HepG2 (cell line): ENCODE data around the gene CREG2. TPM values are rescaled to one million over a fixed set of nuclear protein-coding genes. Genes with fewer than 3 reads are reported as not detected.

Source experiments
- HBP1 ChIP-seq: IDR thresholded peaks from 2 replicates; pipeline ENCODE4 v1.6.1; 2016; ENCODE audit warnings: low read depth, control low read depth
- IRX3 ChIP-seq: sonication (generic); formaldehyde crosslinking; IDR thresholded peaks from 2 replicates; pipeline ENCODE4 v1.8.1; 2023; ENCODE audit warnings: mild to moderate bottlenecking, low read depth, missing genetic modification reagents, borderline replicate concordance
- MTF1 ChIP-seq: sonication (generic); formaldehyde crosslinking; IDR thresholded peaks from 2 replicates; pipeline ENCODE4 v1.5.0; 2020; ENCODE audit warnings: missing genetic modification reagents
- PHF20 ChIP-seq: sonication (generic); formaldehyde crosslinking; IDR thresholded peaks from 2 replicates; pipeline ENCODE4 v1.5.0; 2020; ENCODE audit warnings: mild to moderate bottlenecking, missing genetic modification reagents
- PITX1 ChIP-seq: sonication (generic); formaldehyde crosslinking; IDR thresholded peaks from 2 replicates; pipeline ENCODE4 v1.5.1; 2020; ENCODE audit warnings: mild to moderate bottlenecking, missing genetic modification reagents
- POLR2AphosphoS5 ChIP-seq: IDR thresholded peaks from 2 replicates; pipeline ENCODE4 v1.6.1; 2012; ENCODE audit warnings: low read depth, low read length
- PRDM4 ChIP-seq: sonication (generic); formaldehyde crosslinking; IDR thresholded peaks from 2 replicates; pipeline ENCODE4 v1.9.0; 2021; ENCODE audit warnings: missing genetic modification reagents, borderline replicate concordance
- REL ChIP-seq: sonication (generic); formaldehyde crosslinking; conservative IDR thresholded peaks from 2 replicates; pipeline ENCODE4 v1.8.0; 2022; ENCODE audit warnings: mild to moderate bottlenecking, missing genetic modification reagents, moderate library complexity
- TCF7L2 ChIP-seq: IDR thresholded peaks from 2 replicates; pipeline ENCODE4 v1.6.1; 2011; ENCODE audit warnings: mild to moderate bottlenecking, low read depth, low read length, moderate library complexity
- TEAD2 ChIP-seq: sonication (generic); formaldehyde crosslinking; IDR thresholded peaks from 2 replicates; pipeline ENCODE4 v1.9.0; 2021; ENCODE audit warnings: missing genetic modification reagents
- TRIM24 ChIP-seq: sonication (generic); formaldehyde crosslinking; IDR thresholded peaks from 2 replicates; pipeline ENCODE4 v1.8.0; 2022; ENCODE audit warnings: mild to moderate bottlenecking, missing genetic modification reagents
- ZBED4 ChIP-seq: sonication (generic); formaldehyde crosslinking; IDR thresholded peaks from 2 replicates; pipeline ENCODE4 v1.4.0; 2020; ENCODE audit warnings: missing genetic modification reagents, borderline replicate concordance
- ZMAT5 ChIP-seq: sonication (generic); formaldehyde crosslinking; IDR thresholded peaks from 2 replicates; pipeline ENCODE4 v1.5.0; 2020; ENCODE audit warnings: mild to moderate bottlenecking, low read depth, missing genetic modification reagents, borderline replicate concordance
- ZNF225 ChIP-seq: sonication (generic); formaldehyde crosslinking; IDR thresholded peaks from 2 replicates; pipeline ENCODE4 v1.4.0; 2020; ENCODE audit warnings: mild to moderate bottlenecking, missing genetic modification reagents
- ZNF234 ChIP-seq: sonication (generic); formaldehyde crosslinking; conservative IDR thresholded peaks from 2 replicates; pipeline ENCODE4 v1.5.1; 2020; ENCODE audit warnings: mild to moderate bottlenecking, missing genetic modification reagents
- ZNF446 ChIP-seq: sonication (generic); formaldehyde crosslinking; IDR thresholded peaks from 2 replicates; pipeline ENCODE4 v1.5.0; 2020; ENCODE audit warnings: mild to moderate bottlenecking, missing genetic modification reagents
- ZNF674 ChIP-seq: sonication (generic); formaldehyde crosslinking; IDR thresholded peaks from 2 replicates; pipeline ENCODE4 v1.5.0; 2020; ENCODE audit warnings: low read depth, mild to moderate bottlenecking, missing genetic modification reagents
- polyA plus RNA-seq, 8 experiments: library from polyadenylated mRNA; depleted of rRNA in 3 of 8; stranded (reverse) in 7 of 8; unstranded in 1 of 8; fragments of >200 nt; fragmentation: Illumina TruSeq in 4 of 8; extraction: Trizol in 4 of 8; gene quantifications; 2 replicates each; pipeline versions ENCODE4 v1.2.1 to v1.2.3, GENCODE V29; 2011 to 2016; ENCODE audit warnings: low read depth in 4 of 8, missing spikeins in 1 of 8, mixed read lengths in 1 of 8; ENCODE audit not compliant: insufficient read depth in 1 of 8
- total RNA-seq, 5 experiments: library from RNA; depleted of rRNA; stranded (reverse); fragments of >200 nt; fragmentation: Illumina TruSeq; extraction: Trizol; gene quantifications; 2 replicates each; pipeline ENCODE4 v1.2.3, GENCODE V29; 2016; ENCODE audit warnings: low read depth in 1 of 5

CREG2 gene
- total and polyA plus RNA-seq, 2 of the 13 experiments (the other 11 are each of a cell fraction or from before 2014, with no cell fraction given), result 0.18 to 0.26 TPM

GRCh38 chr2:101307950-101308431, 79.3 kb downstream of the CREG2 start (continued):
- TF ChIP-seq ZBED4 (CRISPR knock-in tag) (peak; percentile 65), ZNF446 (CRISPR knock-in tag) (peak; percentile 85; the same call in 1 of the 2 replicates), ZNF674 (CRISPR knock-in tag) (no peak), IRX3 (CRISPR knock-in tag) (peak; percentile 14), HBP1 (CRISPR knock-in tag) (no peak), PITX1 (CRISPR knock-in tag) (0 out of 2 replicates have a peak, but pooled peaks have one; percentile 31), TEAD2 (CRISPR knock-in tag) (0 out of 2 replicates have a peak, but pooled peaks have one; percentile 63), PRDM4 (0 out of 2 replicates have a peak, but pooled peaks have one; percentile 82), POLR2AphosphoS5 (no peak), ZNF225 (0 out of 2 replicates have a peak, but pooled peaks have one; percentile 2), ZMAT5 (CRISPR knock-in tag) (no peak; the same call in 1 of the 2 replicates), REL (CRISPR knock-in tag) (no peak; the same call in 1 of the 2 replicates), PHF20 (CRISPR knock-in tag) (no peak), TRIM24 (CRISPR knock-in tag) (no peak), TCF7L2 (no peak), ZNF234 (CRISPR knock-in tag) (peak; percentile 28; the same call in 1 of the 2 replicates), MTF1 (peak; percentile 14; the same call in 1 of the 2 replicates)
